Neutrophil (primary cell): ENCODE results near the gene PTPRE.
"Not testable (repeated sequence)": the region's sequence is repeated elsewhere in the genome, so short reads cannot be mapped to it uniquely, and the experiment has no call there.

Experiments used
- H3K27ac ChIP-seq: fragments of 200-600 bp; sonication (generic); 2 replicates; pipeline ENCODE4 v1.5.1; 2016; ENCODE audit warnings: mild to moderate bottlenecking, moderate library complexity
- H3K27me3 ChIP-seq: fragments of 200-600 bp; sonication (generic); 2 replicates; pipeline ENCODE4 v1.6.0; 2016; ENCODE audit warnings: mild to moderate bottlenecking
- H3K36me3 ChIP-seq: fragments of 200-600 bp; sonication (generic); 2 replicates; pipeline ENCODE4 v1.5.1; 2017
- H3K4me1 ChIP-seq, 2 experiments: fragments of 200-600 bp in 1 of 2; sonication (generic) in 1 of 2; 1 replicate in 1 of 2; 2 replicates in 1 of 2; pipeline versions ENCODE4 v1.5.1 to v1.6.1; 2013 to 2016; ENCODE audit warnings: low read depth in 1 of 2, low read length in 1 of 2, mild to moderate bottlenecking in 1 of 2, moderate library complexity in 1 of 2; ENCODE audit not compliant: control insufficient read depth in 1 of 2, insufficient read depth in 1 of 2
- H3K4me3 ChIP-seq, 2 experiments: fragments of 200-600 bp in 1 of 2; sonication (generic) in 1 of 2; 1 replicate in 1 of 2; 2 replicates in 1 of 2; pipeline ENCODE4 v1.5.1; 2013 to 2016; ENCODE audit warnings: low read depth in 1 of 2, low read length in 1 of 2, mild to moderate bottlenecking in 1 of 2, moderate library complexity in 1 of 2
- H3K9me3 ChIP-seq: fragments of 200-600 bp; sonication (generic); 2 replicates; pipeline ENCODE4 v1.5.1; 2016
- TF ChIP-seq, protein P1 (sequence below): fragments of 200-600 bp; sonication (generic); IDR thresholded peaks from 2 replicates; pipeline ENCODE4 v1.5.1; 2016; ENCODE audit warnings: antibody characterized with exemption

PTPRE gene

DNA sequence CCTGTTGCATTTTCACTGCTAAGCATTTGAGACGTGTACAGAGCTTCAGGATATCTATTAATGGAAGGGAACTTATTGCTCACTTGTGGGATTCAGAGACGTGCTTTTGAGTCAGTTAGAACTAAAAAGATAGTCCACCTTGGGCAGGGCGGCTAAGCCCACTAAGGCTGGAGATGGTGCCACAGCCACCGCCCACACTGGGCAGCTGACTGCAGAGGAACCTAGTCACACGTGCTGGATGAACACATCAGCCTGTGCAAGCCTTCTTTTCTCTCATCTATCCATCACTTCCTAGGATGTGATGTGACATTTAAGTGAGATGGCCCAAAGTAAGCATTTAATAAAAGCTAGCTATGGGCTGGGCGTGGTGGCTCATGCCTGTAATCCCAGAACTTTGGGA lies 78.0 kb downstream of the PTPRE start:
- no peak overlapping the region for H3K4me3 ChIP-seq
- TF ChIP-seq, protein P1, sequence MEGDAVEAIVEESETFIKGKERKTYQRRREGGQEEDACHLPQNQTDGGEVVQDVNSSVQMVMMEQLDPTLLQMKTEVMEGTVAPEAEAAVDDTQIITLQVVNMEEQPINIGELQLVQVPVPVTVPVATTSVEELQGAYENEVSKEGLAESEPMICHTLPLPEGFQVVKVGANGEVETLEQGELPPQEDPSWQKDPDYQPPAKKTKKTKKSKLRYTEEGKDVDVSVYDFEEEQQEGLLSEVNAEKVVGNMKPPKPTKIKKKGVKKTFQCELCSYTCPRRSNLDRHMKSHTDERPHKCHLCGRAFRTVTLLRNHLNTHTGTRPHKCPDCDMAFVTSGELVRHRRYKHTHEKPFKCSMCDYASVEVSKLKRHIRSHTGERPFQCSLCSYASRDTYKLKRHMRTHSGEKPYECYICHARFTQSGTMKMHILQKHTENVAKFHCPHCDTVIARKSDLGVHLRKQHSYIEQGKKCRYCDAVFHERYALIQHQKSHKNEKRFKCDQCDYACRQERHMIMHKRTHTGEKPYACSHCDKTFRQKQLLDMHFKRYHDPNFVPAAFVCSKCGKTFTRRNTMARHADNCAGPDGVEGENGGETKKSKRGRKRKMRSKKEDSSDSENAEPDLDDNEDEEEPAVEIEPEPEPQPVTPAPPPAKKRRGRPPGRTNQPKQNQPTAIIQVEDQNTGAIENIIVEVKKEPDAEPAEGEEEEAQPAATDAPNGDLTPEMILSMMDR: no peak

DNA sequence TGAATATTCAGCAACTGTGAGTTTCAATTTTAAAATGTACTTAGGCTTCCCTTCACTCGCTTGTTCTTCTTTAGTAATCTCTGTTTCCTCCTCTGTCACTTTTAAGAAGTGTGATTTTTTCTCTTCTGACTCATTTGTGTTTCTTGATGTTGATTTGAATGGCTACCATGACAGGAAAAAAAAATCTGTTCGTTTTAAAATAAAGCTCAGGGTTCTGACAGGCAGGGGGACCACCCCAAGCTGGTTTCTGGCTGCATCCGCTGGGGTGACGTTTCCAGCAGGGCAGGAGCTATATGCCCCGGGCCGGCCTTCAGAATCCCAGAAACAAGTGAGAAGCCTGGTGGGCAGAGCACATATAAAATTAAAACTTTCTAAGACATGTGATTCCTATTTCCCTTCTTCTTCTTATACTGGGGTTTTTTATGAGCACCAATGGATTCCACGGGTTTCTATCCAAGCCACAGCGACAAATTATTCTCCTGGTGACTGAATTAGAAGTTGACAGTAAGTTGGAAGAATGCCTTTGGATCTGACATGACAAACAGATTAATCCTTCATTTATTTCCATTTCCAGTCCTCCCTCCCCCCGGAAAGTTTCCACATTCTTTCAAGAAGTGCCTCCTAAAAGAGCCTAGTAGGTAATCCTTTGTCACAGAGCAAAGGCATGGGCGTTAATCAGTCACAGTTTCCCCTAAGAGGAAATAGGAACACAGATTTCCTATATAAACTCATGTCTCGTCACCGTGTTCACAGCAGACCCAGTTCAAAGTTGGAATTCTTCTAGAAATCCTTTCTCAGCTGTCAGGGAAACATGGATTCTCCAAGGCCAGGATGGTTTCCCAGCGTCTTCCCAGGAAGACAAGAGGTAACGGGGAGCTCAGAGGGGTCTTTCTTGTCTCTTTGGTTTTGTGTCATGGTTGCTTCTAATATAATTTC lies 79.9 kb downstream of the PTPRE start:
- no peak overlapping the region for H3K4me3 ChIP-seq
- H3K36me3 ChIP-seq: no peaks in the 10 kb centered on the region
- H3K4me1 ChIP-seq: peaks cover 40 to 51% of the 10 kb centered on the region in 2 experiments
- no peak overlapping the region for H3K27ac ChIP-seq
- no peaks in the 10 kb centered on the region for H3K27me3 ChIP-seq
- TF ChIP-seq, protein P1: no peak
- H3K9me3 ChIP-seq: no peaks in the 10 kb centered on the region

More for the DNA sequence above, 78.0 kb downstream of the PTPRE start:
- peaks cover 25 to 32% of the 10 kb centered on the region in 2 experiments for H3K4me1 ChIP-seq
- no peaks in the 10 kb centered on the region for H3K9me3 ChIP-seq
- H3K27me3 ChIP-seq: no peaks in the 10 kb centered on the region
- H3K27ac ChIP-seq: no peak overlapping the region
- H3K36me3 ChIP-seq: no peaks in the 10 kb centered on the region

DNA sequence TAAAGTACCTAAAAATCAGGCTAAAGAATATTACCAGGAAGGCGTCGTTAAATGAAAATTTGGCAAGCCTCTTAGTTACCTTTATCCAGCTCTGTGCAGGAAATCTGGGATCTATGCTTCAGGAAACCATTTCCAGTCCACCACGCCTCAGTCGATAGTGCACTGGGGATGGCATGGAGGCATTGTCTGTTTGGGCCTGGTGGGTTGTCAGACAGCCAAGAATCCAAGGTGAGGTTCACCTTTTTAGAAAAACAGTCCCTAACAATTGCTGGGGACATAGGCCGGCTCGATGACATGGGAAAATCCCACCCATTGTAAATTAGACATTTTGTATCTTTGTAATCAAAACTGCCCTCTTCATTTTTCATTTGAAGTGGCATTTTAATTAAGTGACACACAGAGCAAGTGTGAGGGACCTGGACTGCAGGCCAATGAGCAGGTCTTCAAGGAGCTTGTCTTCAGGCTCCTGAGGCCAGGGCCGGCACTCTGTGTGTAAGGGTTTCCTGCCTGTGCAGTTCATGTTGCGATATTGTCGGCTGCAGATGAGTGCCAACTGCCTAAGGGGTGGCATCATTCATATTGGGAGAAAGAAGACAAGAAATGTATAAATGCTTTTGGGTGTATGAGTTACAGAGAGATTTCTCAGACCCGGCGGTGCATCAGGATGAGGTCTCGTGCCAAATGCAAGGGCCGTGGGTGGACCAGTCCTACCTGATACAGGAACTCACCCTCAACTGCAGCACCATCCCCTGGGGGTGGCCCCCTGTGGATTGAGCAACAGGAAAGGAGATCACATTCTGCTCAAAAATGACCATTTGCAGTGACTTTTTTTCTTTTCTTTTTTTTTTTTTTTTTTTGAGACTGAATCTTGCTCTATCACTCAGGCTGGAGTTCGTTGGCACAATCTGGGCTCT lies 80.8 kb downstream of the PTPRE start:
- Histone ChIP-seq H3K27me3 (no peaks in the 10 kb centered on the region), H3K4me1 (peaks cover 40 to 52% of the 10 kb centered on the region in 2 experiments), H3K27ac (peak overlapping the region; percentile 49)

DNA sequence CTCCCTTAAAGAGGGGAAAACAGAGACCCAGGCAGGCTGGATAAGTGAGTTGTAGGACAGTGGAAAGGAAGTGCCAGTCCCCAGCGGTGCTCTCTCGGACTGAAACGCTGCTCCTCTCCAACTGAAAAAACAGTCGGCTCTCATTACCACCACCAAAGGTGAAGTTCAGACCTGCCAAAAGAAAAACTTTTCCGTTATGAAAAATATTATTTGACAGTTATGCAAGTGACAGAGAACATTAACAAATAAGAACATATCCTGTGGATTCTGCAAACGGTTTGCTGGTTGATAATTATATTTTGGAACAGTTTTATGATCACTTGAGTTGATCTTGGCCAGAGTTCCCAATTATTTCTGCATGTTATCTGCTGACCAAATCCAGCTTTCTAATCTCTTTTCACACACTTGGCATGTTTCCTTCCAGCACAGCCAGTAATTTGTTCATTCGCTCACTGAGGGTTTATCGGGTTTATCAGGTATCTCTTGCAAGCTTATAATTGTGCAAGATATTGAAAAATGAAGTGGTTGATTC lies 82.6 kb downstream of the PTPRE start:
- TF ChIP-seq, protein P1: no peak
- peak overlapping the region; percentile 22 for H3K27ac ChIP-seq
- no peaks in the 10 kb centered on the region for H3K9me3 ChIP-seq
- no peaks in the 10 kb centered on the region for H3K27me3 ChIP-seq
- no peak overlapping the region for H3K4me3 ChIP-seq
- H3K4me1 ChIP-seq: peaks cover 40 to 45% of the 10 kb centered on the region in 2 experiments
- H3K36me3 ChIP-seq: no peaks in the 10 kb centered on the region

More for the DNA sequence above, 80.8 kb downstream of the PTPRE start:
- Histone ChIP-seq H3K36me3 (no peaks in the 10 kb centered on the region), H3K9me3 (no peaks in the 10 kb centered on the region), H3K4me3 (no peak overlapping the region)
- TF ChIP-seq, protein P1: no peak

DNA sequence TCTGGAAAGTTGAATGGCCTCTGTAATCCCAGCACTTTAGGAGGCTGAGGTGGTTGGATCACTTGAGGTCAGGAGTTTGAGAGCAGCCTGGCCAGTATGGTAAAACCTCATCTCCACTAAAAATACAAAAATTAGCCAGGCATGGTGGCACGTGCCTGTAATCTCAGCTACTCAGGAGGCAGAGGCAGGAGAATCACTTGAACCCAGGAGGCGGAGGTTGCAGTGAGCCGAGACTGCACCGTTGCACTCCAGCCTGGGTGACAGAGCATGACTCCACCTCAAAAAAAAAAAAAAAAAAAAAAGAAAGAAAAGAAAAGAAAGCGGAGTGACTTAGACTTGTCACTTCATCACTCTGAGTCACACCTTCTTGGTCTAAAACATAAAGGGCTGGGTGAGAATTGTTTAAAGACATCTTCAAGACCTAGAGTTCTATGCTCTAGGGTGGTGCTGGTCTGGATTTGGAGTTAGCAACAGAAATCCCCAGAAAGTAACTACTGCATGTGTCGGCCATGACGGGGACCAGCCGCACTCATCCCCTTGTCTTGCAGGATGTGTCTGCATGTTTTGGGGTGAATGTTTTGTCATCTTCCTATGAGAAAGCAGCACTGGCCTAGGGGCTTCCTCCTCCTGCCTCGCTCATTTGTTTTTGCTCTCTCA lies 83.4 kb downstream of the PTPRE start:
- peaks cover 40 to 45% of the 10 kb centered on the region in 2 experiments for H3K4me1 ChIP-seq
- not testable (repeated sequence) for H3K27ac ChIP-seq, H3K9me3 ChIP-seq

More for the DNA sequence above, 83.4 kb downstream of the PTPRE start:
- not testable (repeated sequence) for H3K27me3 ChIP-seq, H3K4me3 ChIP-seq, H3K36me3 ChIP-seq
